Transverse colon (tissue), 4 donors: Measurements from ENCODE around the gene MET.

Experiments
- EP300 ChIP-seq: sonication (generic); formaldehyde crosslinking; IDR thresholded peaks from one replicate; pipeline ENCODE4 v1.6.1; 2017; ENCODE audit warnings: antibody characterized with exemption, low read depth
- POLR2A ChIP-seq: fragments of 450-650 bp; IDR thresholded peaks from one replicate; pipeline ENCODE4 v1.6.1; 2016; ENCODE audit warnings: antibody characterized with exemption, mild to moderate bottlenecking, moderate library complexity
- POLR2AphosphoS5 ChIP-seq, 3 donors: sonication (generic); formaldehyde crosslinking; IDR thresholded peaks; one replicate each; pipeline ENCODE4 v1.6.1; 2016; ENCODE audit warnings: antibody characterized with exemption in 3 of 3
- TF ChIP-seq, protein P1 (sequence below), 5 experiments: fragments of 200-600 bp in 3 of 5; fragments of 450-650 bp in 2 of 5; sonication (generic) in 3 of 5; IDR thresholded peaks; 1 replicate in 2 of 5; 2 replicates in 3 of 5; pipeline ENCODE4 v1.5.1; 2016 to 2017; ENCODE audit warnings: antibody characterized with exemption in 5 of 5, inconsistent platforms in 3 of 5, mild to moderate bottlenecking in 2 of 5, moderate library complexity in 1 of 5

DNA sequence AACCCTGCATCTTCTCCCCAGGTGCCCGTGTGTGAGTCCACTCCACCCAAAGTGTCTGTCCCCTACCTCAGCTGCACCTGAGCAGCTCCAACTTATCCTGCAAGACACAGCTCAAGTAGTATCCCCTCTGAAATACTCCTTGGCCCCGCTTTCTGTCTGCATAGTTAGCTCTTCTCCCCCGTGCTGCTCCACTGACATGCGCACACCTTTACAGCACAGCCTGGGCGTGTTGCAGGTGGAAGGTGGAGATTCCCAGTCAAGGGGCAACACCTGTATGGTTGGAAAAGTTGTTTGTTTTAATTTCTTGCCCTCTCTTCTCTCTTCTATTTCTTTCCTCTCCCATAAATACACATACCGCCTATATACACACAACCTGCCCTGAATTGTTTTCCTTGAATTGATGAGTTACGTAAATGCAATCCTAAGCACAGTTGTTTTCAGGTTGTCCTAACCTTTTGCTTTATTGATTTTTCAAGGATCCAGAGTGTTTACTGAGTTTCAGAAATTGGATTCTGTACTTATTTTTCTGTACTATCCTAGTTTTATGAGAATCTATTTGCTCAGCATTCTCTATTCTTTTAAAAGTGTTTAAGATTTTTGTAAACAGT, 14.9 kb downstream of the MET start:
- no peak for TF ChIP-seq POLR2A
- TF ChIP-seq, protein P1, sequence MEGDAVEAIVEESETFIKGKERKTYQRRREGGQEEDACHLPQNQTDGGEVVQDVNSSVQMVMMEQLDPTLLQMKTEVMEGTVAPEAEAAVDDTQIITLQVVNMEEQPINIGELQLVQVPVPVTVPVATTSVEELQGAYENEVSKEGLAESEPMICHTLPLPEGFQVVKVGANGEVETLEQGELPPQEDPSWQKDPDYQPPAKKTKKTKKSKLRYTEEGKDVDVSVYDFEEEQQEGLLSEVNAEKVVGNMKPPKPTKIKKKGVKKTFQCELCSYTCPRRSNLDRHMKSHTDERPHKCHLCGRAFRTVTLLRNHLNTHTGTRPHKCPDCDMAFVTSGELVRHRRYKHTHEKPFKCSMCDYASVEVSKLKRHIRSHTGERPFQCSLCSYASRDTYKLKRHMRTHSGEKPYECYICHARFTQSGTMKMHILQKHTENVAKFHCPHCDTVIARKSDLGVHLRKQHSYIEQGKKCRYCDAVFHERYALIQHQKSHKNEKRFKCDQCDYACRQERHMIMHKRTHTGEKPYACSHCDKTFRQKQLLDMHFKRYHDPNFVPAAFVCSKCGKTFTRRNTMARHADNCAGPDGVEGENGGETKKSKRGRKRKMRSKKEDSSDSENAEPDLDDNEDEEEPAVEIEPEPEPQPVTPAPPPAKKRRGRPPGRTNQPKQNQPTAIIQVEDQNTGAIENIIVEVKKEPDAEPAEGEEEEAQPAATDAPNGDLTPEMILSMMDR (IDR thresholded peaks at IDR 0.05) = no peak
- TF ChIP-seq EP300 = no peak
- TF ChIP-seq POLR2AphosphoS5 (IDR thresholded peaks at IDR 0.05) = no peak
